GM12801 (cell line): Measurements from ENCODE around the gene ASB2.

Experiments used
- TF ChIP-seq, protein P1 (sequence below): IDR thresholded peaks from one replicate; pipeline ENCODE4 v1.5.1; 2011; ENCODE audit warnings: control low read depth; ENCODE audit not compliant: insufficient read length; ENCODE audit errors: extremely low read depth

ASB2 gene

GRCh38 chr14:94019329-94019728, 43.0 kb upstream of the ASB2 start:
- TF ChIP-seq, protein P1, sequence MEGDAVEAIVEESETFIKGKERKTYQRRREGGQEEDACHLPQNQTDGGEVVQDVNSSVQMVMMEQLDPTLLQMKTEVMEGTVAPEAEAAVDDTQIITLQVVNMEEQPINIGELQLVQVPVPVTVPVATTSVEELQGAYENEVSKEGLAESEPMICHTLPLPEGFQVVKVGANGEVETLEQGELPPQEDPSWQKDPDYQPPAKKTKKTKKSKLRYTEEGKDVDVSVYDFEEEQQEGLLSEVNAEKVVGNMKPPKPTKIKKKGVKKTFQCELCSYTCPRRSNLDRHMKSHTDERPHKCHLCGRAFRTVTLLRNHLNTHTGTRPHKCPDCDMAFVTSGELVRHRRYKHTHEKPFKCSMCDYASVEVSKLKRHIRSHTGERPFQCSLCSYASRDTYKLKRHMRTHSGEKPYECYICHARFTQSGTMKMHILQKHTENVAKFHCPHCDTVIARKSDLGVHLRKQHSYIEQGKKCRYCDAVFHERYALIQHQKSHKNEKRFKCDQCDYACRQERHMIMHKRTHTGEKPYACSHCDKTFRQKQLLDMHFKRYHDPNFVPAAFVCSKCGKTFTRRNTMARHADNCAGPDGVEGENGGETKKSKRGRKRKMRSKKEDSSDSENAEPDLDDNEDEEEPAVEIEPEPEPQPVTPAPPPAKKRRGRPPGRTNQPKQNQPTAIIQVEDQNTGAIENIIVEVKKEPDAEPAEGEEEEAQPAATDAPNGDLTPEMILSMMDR, result no peak

GRCh38 chr14:94018308-94018707, 41.9 kb upstream of the ASB2 start:
- TF ChIP-seq, protein P1, result no peak

GRCh38 chr14:94016446-94016976, 40.1 kb upstream of the ASB2 start:
- TF ChIP-seq, protein P1, result no peak

GRCh38 chr14:94015223-94015622, 38.9 kb upstream of the ASB2 start:
- TF ChIP-seq, protein P1, result no peak

- TF ChIP-seq, protein P1, result no peak
Observed at GRCh38 chr14:94014382-94014781, 38.0 kb upstream of the ASB2 start.

GRCh38 chr14:94011795-94012194, 35.4 kb upstream of the ASB2 start:
- TF ChIP-seq, protein P1, result no peak

GRCh38 chr14:94010625-94011024, 34.3 kb upstream of the ASB2 start:
- TF ChIP-seq, protein P1, result no peak
